H1 (cell line): Measurements from ENCODE around the gene OPCML. TPM values are rescaled to one million over a fixed set of nuclear protein-coding genes. Genes with fewer than 3 reads are reported as not detected.

Source experiments
- CTCF ChIA-PET: fragments of 300-600 bp; sonication (Branson Sonifier 250); formaldehyde crosslinking; loops from one replicate; lab custom pipeline; 2021; ENCODE audit not compliant: partially characterized antibody; lab: Charles Lee
- POLR2A ChIA-PET: fragments of 300-600 bp; sonication (Branson Sonifier 250); formaldehyde crosslinking; loops from one replicate; lab custom pipeline; 2021; ENCODE audit warnings: inconsistent platforms; ENCODE audit not compliant: partially characterized antibody; lab: Charles Lee
- DNase-seq, 2 experiments: peaks; one replicate each; pipeline versions ENCODE4 v3.0.0 to v3.0.0-alpha.2; 2010 to 2022; ENCODE audit warnings: low spot score in 2 of 2, low read depth in 1 of 2, mixed read lengths in 1 of 2
- FAIRE-seq: peaks from 2 replicates; lab custom pipeline; 2011; peaks lifted over from hg19 to GRCh38; lab: Jason Lieb, UNC
- H2AFZ ChIP-seq: 2 replicates; pipeline ENCODE4 v1.8.1; 2012; ENCODE audit warnings: low read length, inconsistent platforms
- H2AK5ac ChIP-seq: 2 replicates; pipeline ENCODE4 v1.6.1; 2013; ENCODE audit warnings: low read depth, low read length
- H2BK120ac ChIP-seq: replicated peaks from 2 replicates; pipeline ENCODE3; 2013; ENCODE audit warnings: low read depth, low read length, inconsistent platforms
- H2BK12ac ChIP-seq: 2 replicates; pipeline ENCODE4 v1.6.1; 2013; ENCODE audit warnings: low read depth, low read length
- H2BK15ac ChIP-seq: 2 replicates; pipeline ENCODE4 v1.6.1; 2013; ENCODE audit warnings: low read length
- H2BK20ac ChIP-seq: 2 replicates; pipeline ENCODE4 v1.6.1; 2013; ENCODE audit warnings: low read length
- H2BK5ac ChIP-seq: 2 replicates; pipeline ENCODE4 v1.6.1; 2013; ENCODE audit warnings: low read depth, low read length
- H3K14ac ChIP-seq: 2 replicates; pipeline ENCODE4 v1.6.1; 2013; ENCODE audit warnings: inconsistent platforms; ENCODE audit not compliant: insufficient read length
- H3K18ac ChIP-seq: 2 replicates; pipeline ENCODE4 v1.6.1; 2013; ENCODE audit warnings: low read length; ENCODE audit errors: extremely low read depth
- H3K23ac ChIP-seq: 2 replicates; pipeline ENCODE4 v1.6.1; 2013; ENCODE audit warnings: inconsistent platforms; ENCODE audit not compliant: insufficient read length
- H3K23me2 ChIP-seq: 2 replicates; pipeline ENCODE4 v1.6.1; 2013; ENCODE audit warnings: low read depth, low read length
- H3K27ac ChIP-seq: 2 replicates; pipeline ENCODE4 v1.6.1; 2011; ENCODE audit warnings: low read depth, low read length, inconsistent platforms
- H3K27me3 ChIP-seq, 4 experiments: replicated peaks in 1 of 4; 1 replicate in 1 of 4; 2 replicates in 3 of 4; pipeline versions ENCODE4 v1.6.1 to v1.8.1; 2011 to 2013; ENCODE audit warnings: low read length in 3 of 4, mild to moderate bottlenecking in 3 of 4, inconsistent platforms in 2 of 4, mixed read lengths in 2 of 4, moderate library complexity in 1 of 4; ENCODE audit not compliant: control insufficient read depth in 3 of 4, insufficient read depth in 3 of 4; ENCODE audit errors: extremely low read depth in 1 of 4
- H3K36me3 ChIP-seq, 4 experiments: 2 replicates each; pipeline versions ENCODE4 v1.6.1 to v1.8.1; 2011 to 2013; ENCODE audit warnings: mild to moderate bottlenecking in 4 of 4, low read length in 3 of 4, moderate library complexity in 2 of 4, control low read depth in 1 of 4, inconsistent platforms in 1 of 4; ENCODE audit not compliant: insufficient read depth in 4 of 4, control insufficient read depth in 2 of 4
- H3K4ac ChIP-seq: replicated peaks from 2 replicates; pipeline ENCODE3; 2013; ENCODE audit warnings: low read length, low read depth, mixed read lengths, inconsistent platforms; ENCODE audit not compliant: insufficient read length
- H3K4me1 ChIP-seq, 4 experiments: replicated peaks in 1 of 4; 1 replicate in 1 of 4; 2 replicates in 3 of 4; pipeline versions ENCODE4 v1.6.1 to v1.8.1; 2011 to 2013; ENCODE audit warnings: low read length in 3 of 4, inconsistent platforms in 2 of 4, mixed read lengths in 1 of 4; ENCODE audit not compliant: insufficient read depth in 4 of 4, control insufficient read depth in 3 of 4
- H3K4me2 ChIP-seq, 2 experiments: 2 replicates each; pipeline versions ENCODE4 v1.6.1 to v1.8.1; 2011 to 2013; ENCODE audit warnings: low read depth in 2 of 2, low read length in 2 of 2, control low read depth in 1 of 2, inconsistent platforms in 1 of 2, mild to moderate bottlenecking in 1 of 2; ENCODE audit not compliant: insufficient read depth in 1 of 2
- H3K4me3 ChIP-seq, 4 experiments: fragments of 200-600, 300-600 bp in 1 of 4; sonication (generic), shearing (Covaris generic), sonication (Bioruptor Twin) in 1 of 4; 2 replicates each; pipeline versions ENCODE4 v1.5.1 to v1.8.1; 2011 to 2016; ENCODE audit warnings: low read length in 4 of 4, low read depth in 3 of 4, control low read depth in 2 of 4, inconsistent platforms in 2 of 4, mild to moderate bottlenecking in 2 of 4, mixed read lengths in 1 of 4, moderate library complexity in 1 of 4; ENCODE audit not compliant: insufficient read depth in 2 of 4; ENCODE audit errors: extremely low read depth in 1 of 4
- H3K56ac ChIP-seq: replicated peaks from 2 replicates; pipeline ENCODE3; 2013; ENCODE audit warnings: low read depth, mild to moderate bottlenecking, mixed read lengths, low read length, inconsistent platforms; ENCODE audit not compliant: insufficient read length
- H3K79me1 ChIP-seq: 2 replicates; pipeline ENCODE4 v1.6.1; 2013; ENCODE audit warnings: low read depth, low read length, control low read depth
- H3K79me2 ChIP-seq, 2 experiments: 2 replicates each; pipeline versions ENCODE4 v1.6.1 to v1.8.1; 2012 to 2013; ENCODE audit warnings: low read length in 2 of 2, mild to moderate bottlenecking in 2 of 2, inconsistent platforms in 1 of 2; ENCODE audit not compliant: insufficient read depth in 2 of 2, control insufficient read depth in 1 of 2
- H3K9ac ChIP-seq, 4 experiments: replicated peaks in 1 of 4; 1 replicate in 1 of 4; 2 replicates in 3 of 4; pipeline versions ENCODE4 v1.6.1 to v1.8.1; 2011 to 2013; ENCODE audit warnings: low read depth in 3 of 4, low read length in 3 of 4, control low read depth in 2 of 4, mild to moderate bottlenecking in 2 of 4, moderate library complexity in 2 of 4, inconsistent platforms in 1 of 4; ENCODE audit errors: extremely low read depth in 1 of 4
- H3K9me3 ChIP-seq, 2 experiments: 2 replicates each; pipeline versions ENCODE4 v1.6.1 to v1.8.1; 2012 to 2013; ENCODE audit warnings: mild to moderate bottlenecking in 2 of 2, moderate library complexity in 2 of 2, control low read depth in 1 of 2, inconsistent platforms in 1 of 2, low read depth in 1 of 2, low read length in 1 of 2, mixed read lengths in 1 of 2; ENCODE audit not compliant: insufficient read depth in 2 of 2
- H4K20me1 ChIP-seq, 2 experiments: replicated peaks in 1 of 2; 2 replicates each; pipeline versions ENCODE3 to v1.8.1; 2011 to 2013; ENCODE audit warnings: inconsistent platforms in 2 of 2, low read length in 2 of 2, mild to moderate bottlenecking in 1 of 2; ENCODE audit not compliant: insufficient read depth in 2 of 2, control insufficient read depth in 1 of 2
- H4K5ac ChIP-seq: 2 replicates; pipeline ENCODE4 v1.6.1; 2013; ENCODE audit warnings: low read length, low read depth, mixed read lengths, inconsistent platforms; ENCODE audit not compliant: insufficient read length
- H4K8ac ChIP-seq: 2 replicates; pipeline ENCODE4 v1.8.0; 2013; ENCODE audit warnings: mild to moderate bottlenecking, moderate library complexity, low read length, inconsistent platforms; ENCODE audit not compliant: insufficient read depth; ENCODE audit errors: extremely low read depth
- H4K91ac ChIP-seq: replicated peaks from 2 replicates; pipeline ENCODE3; 2013; ENCODE audit warnings: low read length, mixed read lengths, inconsistent platforms; ENCODE audit not compliant: insufficient read length
- CREB1 ChIP-seq: IDR thresholded peaks from 2 replicates; pipeline ENCODE4 v1.6.1; 2012; ENCODE audit warnings: inconsistent platforms
- CTBP2 ChIP-seq: IDR thresholded peaks from 2 replicates; pipeline ENCODE4 v1.7.0; 2011; ENCODE audit warnings: borderline replicate concordance, mild to moderate bottlenecking, moderate library complexity, mixed read lengths, low read length; ENCODE audit not compliant: insufficient read depth, insufficient read length
- JUN ChIP-seq: IDR thresholded peaks from 2 replicates; pipeline ENCODE4 v1.6.1; 2011; ENCODE audit warnings: low read depth, mild to moderate bottlenecking, improper control_type of control experiment, low read length
- NANOG ChIP-seq: IDR thresholded peaks from 2 replicates; pipeline ENCODE4 v1.6.1; 2011; ENCODE audit warnings: low read length, low read depth, mild to moderate bottlenecking, inconsistent platforms; ENCODE audit not compliant: insufficient read depth, poor library complexity, severe bottlenecking
- RFX5 ChIP-seq: IDR thresholded peaks from 2 replicates; pipeline ENCODE4 v1.6.1; 2011; ENCODE audit warnings: low read depth, low read length, improper control_type of control experiment, borderline replicate concordance
- SAP30 ChIP-seq: fragments of 300-600 bp; sonication (generic); IDR thresholded peaks from 2 replicates; pipeline ENCODE4 v1.7.1; 2012; ENCODE audit warnings: low read length, moderate library complexity, mild to moderate bottlenecking, inconsistent platforms; ENCODE audit not compliant: insufficient read depth, insufficient replicate concordance
- TEAD4 ChIP-seq: IDR thresholded peaks from 2 replicates; pipeline ENCODE4 v1.6.1; 2012; ENCODE audit warnings: low read depth, low read length, inconsistent platforms, mixed read lengths
- WGBS, 2 experiments: shearing (Covaris generic) in 1 of 2; methylation state at CpG; one replicate each; pipeline versions ENCODE4 v1.1.6 to v1.1.7; 2013 to 2015; ENCODE audit warnings: low lambda C conversion rate in 2 of 2, mixed read lengths in 2 of 2, inconsistent platforms in 1 of 2, low coverage in 1 of 2, missing lambda C conversion rate in 1 of 2; ENCODE audit not compliant: insufficient replicate concordance in 2 of 2, insufficient coverage in 1 of 2, insufficient read length in 1 of 2; ENCODE audit errors: extremely low coverage in 1 of 2, missing lambda C conversion rate in 1 of 2; 5-methylcytosine and 5-hydroxymethylcytosine counted together
- polyA plus RNA-seq, 7 experiments: library from polyadenylated mRNA; depleted of rRNA in 3 of 7; stranded (reverse) in 5 of 7; unstranded in 2 of 7; fragments of >200 nt in 5 of 7; fragments of 200-250 nt in 2 of 7; gene quantifications; 1 replicate in 5 of 7; 2 replicates in 1 of 7; 4 replicates in 1 of 7; pipeline versions ENCODE4 v1.2.1 to v1.2.3, GENCODE V29; 2011 to 2013; ENCODE audit warnings: missing spikeins in 2 of 7, mixed read lengths in 2 of 7
- total RNA-seq: library from RNA; stranded (reverse); fragmentation: NEBNext Ultra II Directional; extraction: Animal tissue kit (Norgen Biotek cat#: 25700); gene quantifications from 2 replicates; pipeline ENCODE4 v1.2.1, GENCODE V29; 2021

OPCML gene
- total and polyA plus RNA-seq, 2 of the 8 experiments (the other 6 are each of a cell fraction or from before 2014, with no cell fraction given) = 2.3 to 3.1 TPM

DNA sequence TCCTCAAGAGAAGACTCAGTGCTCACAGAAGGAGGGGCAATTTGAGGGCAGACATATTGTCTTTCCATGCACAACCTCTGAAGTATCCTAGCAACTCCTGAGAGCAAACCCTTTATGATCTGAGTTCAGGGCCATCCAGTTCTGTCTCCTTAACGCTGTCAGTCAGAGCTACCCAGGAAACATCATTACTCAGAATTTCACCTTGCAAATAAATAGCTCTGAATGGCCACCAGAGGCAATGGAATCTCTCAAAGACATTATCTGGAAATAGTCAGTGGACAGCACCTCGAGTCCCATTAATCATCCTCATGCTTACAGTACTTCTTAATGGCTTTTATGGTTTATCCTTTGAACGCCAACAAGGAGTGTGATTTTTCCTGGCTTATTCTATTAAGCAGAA lies 656.1 kb downstream of the OPCML start:
- Histone ChIP-seq H3K4ac (no peak overlapping the region), H3K79me1 (no peaks in the 10 kb centered on the region), H3K9me3 (peaks cover 0 to 2% of the 10 kb centered on the region in 2 experiments; a peak in 1 of 4 replicates), H3K27me3 (no peaks in the 10 kb centered on the region), H3K4me1 (no peaks in the 10 kb centered on the region; a peak in 1 of 7 replicates), H3K23ac (no peak overlapping the region), H3K18ac (no peak overlapping the region), H3K4me3 (no peak overlapping the region), H3K56ac (no peak overlapping the region), H3K79me2 (no peaks in the 10 kb centered on the region), H2BK15ac (no peak overlapping the region), H4K91ac (no peak overlapping the region), H2BK20ac (no peak overlapping the region), H3K4me2 (no peak overlapping the region), H2AFZ (no peak overlapping the region), H3K36me3 (no peaks in the 10 kb centered on the region), H4K5ac (no peak overlapping the region), H4K8ac (no peak overlapping the region), H3K14ac (no peak overlapping the region), H2BK12ac (no peak overlapping the region), H3K23me2 (no peaks in the 10 kb centered on the region), H3K27ac (no peak overlapping the region), H2BK120ac (no peak overlapping the region), H4K20me1 (no peaks in the 10 kb centered on the region), H3K9ac (no peak overlapping the region), H2AK5ac (no peak overlapping the region), H2BK5ac (no peak overlapping the region)
- 94% methylated on average over 3 of the region's 3 CpGs; no CpG with 5 or more reads in 1 of the 2 experiments for WGBS, 2 experiments
- CTCF ChIA-PET = interaction anchor here (1.1 to 1.9 kb wide), 2 partner anchors 10 to 65 kb away, joined by 3 to 5 read pairs; no protein-coding TSS in a partner anchor
- TF ChIP-seq TEAD4 = no peak
- TF ChIP-seq JUN = no peak
- TF ChIP-seq NANOG = no peak
- TF ChIP-seq SAP30 = no peak
- no peak for TF ChIP-seq RFX5
- no peak for TF ChIP-seq CREB1
- no peak for TF ChIP-seq CTBP2
- POLR2A ChIA-PET = no interaction called here
- no peak for FAIRE-seq
- DNase-seq = no peak
